Measurements from ENCODE around the gene STRN3.

DNA sequence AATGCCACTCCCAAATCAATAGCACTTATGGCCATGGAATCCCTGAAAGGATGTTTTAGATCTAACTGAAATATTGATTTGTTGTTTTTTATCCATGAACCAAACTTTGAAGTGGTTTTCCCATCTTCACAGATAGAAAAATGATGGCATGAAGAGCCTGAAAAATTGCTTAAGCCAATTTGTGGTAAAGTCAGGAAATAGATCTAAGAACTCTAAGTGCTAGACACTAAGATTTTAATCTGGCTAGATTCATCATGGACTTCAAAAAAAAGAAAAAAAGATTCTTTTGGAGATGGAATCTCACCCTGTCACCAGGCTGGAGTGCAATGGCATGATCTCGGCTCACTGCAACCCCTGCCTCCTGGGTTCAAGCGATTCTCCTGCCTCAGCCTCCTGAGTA, 45.0 kb upstream of the STRN3 start:
- no peak for TF ChIP-seq POLR2A (IDR thresholded peaks at IDR 0.05; ENCODE audit: low read length)
- no peak for TF ChIP-seq GATA1 (IDR thresholded peaks at IDR 0.05; ENCODE audit: low read depth, low read length)

Measured in erythroblast (primary cell).